ENCODE measurements around the gene MLXIPL.

GRCh38 chr7:73586911-73587310, 37.4 kb downstream of the MLXIPL start:
- no peak for TF ChIP-seq POLR2AphosphoS5 (IDR thresholded peaks at IDR 0.05)
- TF ChIP-seq, protein P1, sequence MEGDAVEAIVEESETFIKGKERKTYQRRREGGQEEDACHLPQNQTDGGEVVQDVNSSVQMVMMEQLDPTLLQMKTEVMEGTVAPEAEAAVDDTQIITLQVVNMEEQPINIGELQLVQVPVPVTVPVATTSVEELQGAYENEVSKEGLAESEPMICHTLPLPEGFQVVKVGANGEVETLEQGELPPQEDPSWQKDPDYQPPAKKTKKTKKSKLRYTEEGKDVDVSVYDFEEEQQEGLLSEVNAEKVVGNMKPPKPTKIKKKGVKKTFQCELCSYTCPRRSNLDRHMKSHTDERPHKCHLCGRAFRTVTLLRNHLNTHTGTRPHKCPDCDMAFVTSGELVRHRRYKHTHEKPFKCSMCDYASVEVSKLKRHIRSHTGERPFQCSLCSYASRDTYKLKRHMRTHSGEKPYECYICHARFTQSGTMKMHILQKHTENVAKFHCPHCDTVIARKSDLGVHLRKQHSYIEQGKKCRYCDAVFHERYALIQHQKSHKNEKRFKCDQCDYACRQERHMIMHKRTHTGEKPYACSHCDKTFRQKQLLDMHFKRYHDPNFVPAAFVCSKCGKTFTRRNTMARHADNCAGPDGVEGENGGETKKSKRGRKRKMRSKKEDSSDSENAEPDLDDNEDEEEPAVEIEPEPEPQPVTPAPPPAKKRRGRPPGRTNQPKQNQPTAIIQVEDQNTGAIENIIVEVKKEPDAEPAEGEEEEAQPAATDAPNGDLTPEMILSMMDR (IDR thresholded peaks at IDR 0.05) = no peak
